AG09309 (cell line): ENCODE data around the gene WDR82.
A peak's percentile ranks its signal among the peaks of the same experiment; 100 is the strongest.

Source experiments
- DNase-seq: peaks from one replicate; pipeline ENCODE4 v3.0.0-alpha.2; 2010; ENCODE audit warnings: low read depth
- H3K4me3 ChIP-seq: 2 replicates; pipeline ENCODE4 v1.5.1; 2011; ENCODE audit warnings: mild to moderate bottlenecking, low read depth, low read length, moderate library complexity; ENCODE audit not compliant: control insufficient read depth
- CTCF ChIP-seq: IDR thresholded peaks from 2 replicates; pipeline ENCODE4 v1.5.1; 2011; ENCODE audit warnings: mild to moderate bottlenecking, low read depth, low read length, inconsistent platforms; ENCODE audit not compliant: insufficient read depth, control insufficient read depth; ENCODE audit errors: missing control alignments

Gene WDR82

DNA sequence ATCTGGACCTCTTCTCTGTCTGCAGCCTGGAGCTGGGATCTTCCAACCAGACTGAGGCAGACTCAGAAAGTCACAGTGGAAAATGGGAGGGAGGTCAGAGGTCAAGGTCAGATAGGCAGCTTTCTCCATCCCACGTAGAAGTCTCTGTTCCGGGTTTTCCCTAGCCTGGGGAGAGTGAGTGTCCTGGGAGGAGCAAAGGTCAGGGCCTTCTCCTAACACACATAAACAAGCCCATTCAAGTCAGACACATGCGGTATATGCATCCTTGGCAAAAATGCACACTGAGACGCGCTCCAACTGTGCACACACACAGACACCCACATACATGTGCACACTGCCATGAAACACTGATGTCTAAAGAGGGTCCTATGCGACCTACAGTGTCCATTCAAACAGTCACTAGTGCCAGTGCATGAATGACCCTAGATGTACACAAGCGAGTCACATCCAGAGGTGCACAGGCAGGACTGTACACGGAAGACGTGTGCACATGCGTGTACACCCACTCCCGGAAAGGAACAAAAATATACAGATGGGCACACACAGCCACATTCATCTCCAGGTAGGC is 40.2 kb downstream of the WDR82 start:
- TF ChIP-seq CTCF = no peak
- no peak for DNase-seq
- H3K4me3 ChIP-seq = peak overlapping the region; percentile 89

- H3K4me3 ChIP-seq = peak overlapping the region; percentile 89
- DNase-seq = peak; percentile 46
- peak; percentile 1 for TF ChIP-seq CTCF
These were observed 40.7 kb downstream of the WDR82 start for GRCh38 chr3:52237657-52238172.

GRCh38 chr3:52237006-52237656 is 41.3 kb downstream of the WDR82 start:
- TF ChIP-seq CTCF = no peak
- DNase-seq = no peak
- peak overlapping the region; percentile 89 for H3K4me3 ChIP-seq

DNA sequence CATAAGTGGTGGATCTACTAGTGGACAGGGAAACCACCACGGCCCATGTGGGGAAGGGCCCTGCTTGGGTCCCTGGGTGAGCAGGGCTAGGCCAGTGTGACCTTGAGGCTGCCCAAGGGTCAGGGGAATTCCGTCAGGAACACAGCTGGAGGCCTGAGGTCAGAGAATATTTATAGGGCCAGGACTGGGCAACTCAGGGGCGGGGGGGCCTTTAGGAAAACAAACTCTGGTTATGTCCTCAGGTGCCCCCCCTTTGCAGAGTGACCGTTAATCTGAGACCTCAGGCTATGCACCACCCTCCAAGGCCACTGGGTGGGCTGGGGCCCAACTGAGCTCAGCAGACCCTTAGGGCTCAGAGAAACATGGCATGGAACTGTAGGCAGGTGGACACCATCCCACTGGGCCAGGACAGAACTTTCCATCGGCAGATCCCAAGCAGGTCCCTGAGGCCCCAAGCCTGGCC is 42.0 kb downstream of the WDR82 start:
- no peak for TF ChIP-seq CTCF
- DNase-seq = no peak
- no peak overlapping the region for H3K4me3 ChIP-seq

- no peak for DNase-seq
- TF ChIP-seq CTCF = no peak
These were observed 43.7 kb downstream of the WDR82 start for GRCh38 chr3:52234516-52235447.

DNA sequence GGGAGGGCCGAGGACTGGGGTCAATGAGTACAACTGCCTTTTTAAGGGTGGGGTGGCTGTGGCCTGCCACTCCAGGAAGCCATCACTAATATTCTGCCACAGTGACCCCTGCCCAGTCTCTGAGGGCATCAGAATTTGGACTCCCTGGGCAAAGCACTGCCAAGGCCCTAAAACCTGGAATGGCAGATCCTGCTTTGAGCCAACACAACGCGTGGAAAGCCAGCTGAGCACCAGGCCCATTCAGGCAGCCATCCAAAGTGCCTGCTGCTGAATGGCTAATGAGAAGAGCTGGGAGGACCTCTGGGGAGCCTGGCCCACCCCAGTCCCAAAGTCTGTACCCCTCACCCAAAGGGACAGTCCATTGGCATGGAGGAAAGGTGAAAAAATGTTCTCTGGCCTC is 44.5 kb downstream of the WDR82 start:
- no peak for TF ChIP-seq CTCF

More at GRCh38 chr3:52234516-52235447, 43.7 kb downstream of the WDR82 start:
- H3K4me3 ChIP-seq = no peak overlapping the region

More for the DNA sequence above, 44.5 kb downstream of the WDR82 start:
- no peak for DNase-seq
- H3K4me3 ChIP-seq = no peak overlapping the region
